CD4-positive, alpha-beta T cell treated with Interleukin-17A for 1 hour (primary cell): Measurements from ENCODE around the gene GAB4.
A peak's percentile ranks its signal among the peaks of the same experiment; 100 is the strongest.
"Not testable (repeated sequence)": the region's sequence is repeated elsewhere in the genome, so short reads cannot be mapped to it uniquely, and the experiment has no call there.

Source experiments
- DNase-seq: peaks from one replicate; pipeline ENCODE4 v3.0.0-alpha.2; 2020

GAB4 gene

DNA sequence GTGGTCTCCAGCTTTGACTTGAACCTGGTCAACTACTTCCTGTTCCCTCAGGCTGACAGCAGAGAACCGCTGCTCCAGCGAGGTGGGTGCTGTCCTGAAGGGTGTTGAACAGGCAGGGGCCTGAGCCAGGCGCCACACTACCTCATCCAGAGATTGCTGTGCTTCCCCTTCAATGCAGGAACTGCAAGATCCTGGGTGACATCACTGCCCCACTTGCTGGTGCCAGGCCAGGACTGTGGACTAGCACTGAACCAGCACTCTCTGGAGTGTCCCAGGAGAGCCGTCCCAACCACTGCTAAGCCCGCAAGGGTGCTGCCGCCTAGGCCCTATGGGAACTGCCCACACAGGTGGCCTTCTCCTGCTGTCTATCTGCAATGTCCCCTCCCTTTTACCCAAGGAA, 51.7 kb downstream of the GAB4 start:
- DNase-seq: no peak

DNA sequence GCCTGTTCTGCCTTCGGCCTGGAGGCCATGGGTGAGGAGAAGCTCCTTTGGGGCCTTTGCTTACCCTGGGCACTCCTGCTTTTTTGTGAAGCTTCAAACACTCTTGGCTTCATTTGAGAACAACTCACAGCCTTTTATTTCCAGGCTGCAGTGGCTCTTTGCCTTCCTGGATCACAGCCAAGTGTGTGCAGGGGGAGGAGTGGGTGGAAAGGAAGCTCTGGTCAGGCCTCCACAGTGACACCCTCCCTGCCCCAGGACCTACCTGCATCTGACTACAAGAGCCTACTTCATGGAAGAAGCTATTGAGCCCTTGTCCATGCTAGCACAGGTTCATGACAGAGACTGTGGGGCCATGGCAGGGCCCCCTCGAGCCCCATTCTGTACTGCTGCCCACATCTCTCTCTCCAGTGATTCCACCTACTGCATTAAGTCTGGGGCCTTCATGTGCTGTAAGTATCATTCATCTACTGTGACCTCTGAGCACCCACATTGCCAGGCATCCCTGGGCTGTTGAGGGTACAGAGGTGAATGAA, 52.3 kb downstream of the GAB4 start:
- DNase-seq: no peak

DNA sequence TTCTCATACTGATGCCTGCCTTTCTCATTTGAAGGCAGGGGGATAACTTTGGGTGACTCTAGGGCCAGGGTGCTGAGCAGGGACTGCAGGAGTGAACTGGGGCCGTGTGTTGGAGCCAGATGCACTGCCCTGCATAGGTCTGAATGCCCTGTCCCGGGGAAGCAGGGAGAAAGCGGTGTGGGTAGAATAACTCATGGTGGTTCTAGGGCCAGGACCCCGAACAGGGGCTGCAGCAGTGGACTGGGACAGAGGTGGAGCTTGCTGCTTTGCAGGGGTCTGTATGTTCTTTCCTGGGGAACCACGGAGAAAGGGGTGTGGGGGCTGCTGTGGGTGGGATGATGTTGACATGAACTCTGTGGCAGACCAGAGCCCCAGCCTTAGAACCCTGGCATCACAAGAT, 52.9 kb downstream of the GAB4 start:
- DNase-seq: no peak

DNA sequence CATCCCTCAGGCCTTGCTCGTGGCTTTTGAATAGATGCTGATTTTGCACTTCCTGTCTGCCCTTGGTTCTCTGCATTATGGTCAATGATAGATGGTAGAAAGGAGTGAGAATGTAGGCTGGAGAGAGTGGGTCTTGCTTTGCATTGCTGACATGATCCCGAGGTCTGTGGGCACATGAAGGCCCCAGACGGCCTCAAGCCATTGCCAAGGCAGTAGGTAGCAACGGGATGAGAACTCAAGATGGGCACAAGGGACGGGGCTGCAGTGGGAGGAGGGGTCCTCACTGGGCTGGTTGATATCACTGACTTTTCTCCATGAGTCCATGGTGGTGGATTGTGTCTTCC, 54.0 kb downstream of the GAB4 start:
- DNase-seq: no peak

DNA sequence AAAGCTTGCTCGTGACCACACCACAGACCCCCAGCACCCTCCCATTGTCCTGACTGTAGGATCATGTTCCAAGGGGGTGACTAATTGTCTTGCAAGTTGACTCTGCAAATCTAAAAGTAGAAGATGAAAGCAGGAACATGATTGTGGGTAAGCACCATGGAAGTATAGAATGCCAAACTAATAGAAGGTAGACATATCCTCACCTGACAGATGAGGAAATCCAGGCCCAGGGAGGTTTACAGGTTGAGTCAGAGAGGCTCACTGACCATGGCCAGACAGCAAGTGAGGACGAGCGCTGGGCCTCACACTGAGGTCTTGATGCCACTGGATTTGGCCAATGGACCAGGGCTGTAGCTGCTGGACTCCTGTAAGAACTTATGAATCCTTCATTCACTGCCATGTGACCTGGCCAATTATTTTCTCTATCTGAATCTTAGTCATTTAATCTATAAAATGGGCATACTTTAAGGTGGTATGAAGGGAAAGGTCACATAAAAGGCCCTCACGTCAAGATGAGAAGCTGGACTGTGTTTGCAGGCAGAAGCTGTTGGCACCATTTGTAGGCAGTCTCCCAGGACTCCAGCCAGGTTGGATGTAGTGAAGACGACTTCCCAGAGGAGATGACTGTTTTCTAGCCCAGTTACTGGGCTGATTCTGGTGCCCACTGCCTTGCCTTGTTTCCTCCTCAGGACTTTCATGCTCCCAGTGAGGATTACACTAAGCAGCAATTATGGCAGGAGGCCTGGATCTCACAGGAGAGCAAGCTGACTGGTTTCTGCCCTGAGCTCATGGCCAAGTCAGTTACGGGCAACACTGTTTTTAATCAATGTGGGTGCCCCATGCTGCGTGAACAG, 54.6 kb downstream of the GAB4 start:
- no peak for DNase-seq

DNA sequence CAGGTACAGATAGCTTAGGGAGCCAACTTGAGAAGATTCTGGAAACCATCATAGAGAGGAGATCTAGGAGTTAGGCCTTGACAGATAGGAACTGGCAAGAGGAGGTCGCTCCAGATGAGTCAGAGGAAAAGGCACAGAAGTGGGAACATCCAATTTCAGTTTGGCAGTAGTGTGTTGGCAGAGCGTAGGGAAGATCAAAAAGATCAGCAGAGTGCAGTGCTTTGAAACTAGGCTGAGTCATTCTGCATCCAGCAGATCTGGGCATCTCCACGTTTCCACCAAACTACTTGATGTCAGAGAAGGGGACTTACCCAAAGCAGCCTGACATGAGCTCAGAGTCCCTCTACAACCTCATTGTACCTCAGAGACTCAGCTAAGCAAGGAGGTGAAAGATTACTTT, 58.5 kb downstream of the GAB4 start:
- DNase-seq: no peak

DNA sequence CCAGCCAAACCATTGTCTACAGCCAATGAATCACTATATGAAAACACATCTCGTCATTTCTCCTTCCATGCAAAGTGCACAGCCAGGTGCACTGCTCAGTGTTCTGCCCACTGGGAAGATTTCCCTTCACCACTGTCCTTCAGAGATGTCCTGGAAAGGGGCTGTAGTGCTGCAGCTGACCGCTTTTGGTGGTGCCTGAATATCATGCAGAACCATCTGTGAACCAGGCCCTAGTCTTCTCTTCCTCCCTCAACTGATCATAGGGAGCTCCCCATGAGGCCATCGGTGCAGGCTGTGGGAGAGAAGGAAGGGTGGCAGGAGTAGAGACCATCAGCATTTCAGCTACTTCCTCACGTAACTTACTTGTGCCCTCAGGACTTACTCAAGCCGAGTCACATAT, 70.2 kb downstream of the GAB4 start:
- no peak for DNase-seq

DNA sequence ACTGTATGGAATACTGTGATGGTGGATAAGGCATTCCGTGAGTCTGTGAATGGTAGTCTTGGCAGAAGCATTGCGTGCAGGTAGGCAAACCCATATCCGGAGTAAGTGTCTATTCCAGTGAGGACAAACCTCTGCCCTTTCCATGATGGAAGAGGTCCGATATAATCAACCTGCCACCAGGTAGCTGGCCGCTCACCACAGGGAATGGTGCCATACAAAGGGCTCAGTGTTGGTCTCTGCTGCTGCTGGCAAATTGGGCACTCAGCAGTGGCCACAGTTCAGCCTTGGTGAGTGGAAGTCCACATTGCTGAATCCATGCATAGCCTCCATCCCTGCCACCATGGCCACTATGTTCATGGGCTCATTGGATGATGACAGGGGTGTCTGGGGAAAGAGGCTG, 70.8 kb downstream of the GAB4 start:
- DNase-seq: not testable (repeated sequence)

DNA sequence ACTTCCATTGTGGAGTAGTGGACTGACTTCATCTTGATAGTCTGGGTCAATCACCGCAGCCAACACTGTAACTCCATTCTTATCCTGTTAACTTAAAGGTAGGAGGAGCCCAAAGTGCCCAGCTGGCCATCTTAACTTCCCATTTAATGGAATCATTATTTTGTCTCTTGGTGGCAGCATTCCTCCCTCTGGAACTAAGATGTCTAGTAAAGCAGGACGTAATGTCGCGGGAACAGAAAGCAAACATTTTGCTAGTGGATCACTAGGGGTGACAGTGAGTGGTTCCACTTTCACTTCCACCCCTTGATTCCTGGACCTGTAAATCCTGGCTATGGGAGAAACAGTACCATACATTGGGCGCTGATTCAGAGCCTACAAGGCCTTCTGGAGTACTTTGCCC, 71.4 kb downstream of the GAB4 start:
- DNase-seq: no peak

DNA sequence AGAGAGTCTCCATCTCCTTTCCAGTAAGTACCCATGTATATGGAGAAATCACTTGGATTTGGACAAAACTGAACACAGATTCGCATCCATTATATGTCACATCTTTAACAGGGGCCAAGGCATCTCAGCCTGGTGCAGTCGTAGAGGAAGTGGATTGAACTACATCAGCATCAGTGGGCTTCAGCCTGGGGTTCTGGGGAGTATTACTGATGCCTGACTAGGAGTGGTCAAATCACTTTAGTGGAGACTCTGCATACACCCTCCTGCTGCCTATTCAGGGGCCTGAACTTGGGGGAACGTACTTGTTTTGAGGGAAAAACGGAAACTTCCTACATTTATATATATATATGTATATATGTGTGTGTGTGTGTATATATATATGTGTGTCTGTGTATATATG, 72.8 kb downstream of the GAB4 start:
- DNase-seq: no peak

DNA sequence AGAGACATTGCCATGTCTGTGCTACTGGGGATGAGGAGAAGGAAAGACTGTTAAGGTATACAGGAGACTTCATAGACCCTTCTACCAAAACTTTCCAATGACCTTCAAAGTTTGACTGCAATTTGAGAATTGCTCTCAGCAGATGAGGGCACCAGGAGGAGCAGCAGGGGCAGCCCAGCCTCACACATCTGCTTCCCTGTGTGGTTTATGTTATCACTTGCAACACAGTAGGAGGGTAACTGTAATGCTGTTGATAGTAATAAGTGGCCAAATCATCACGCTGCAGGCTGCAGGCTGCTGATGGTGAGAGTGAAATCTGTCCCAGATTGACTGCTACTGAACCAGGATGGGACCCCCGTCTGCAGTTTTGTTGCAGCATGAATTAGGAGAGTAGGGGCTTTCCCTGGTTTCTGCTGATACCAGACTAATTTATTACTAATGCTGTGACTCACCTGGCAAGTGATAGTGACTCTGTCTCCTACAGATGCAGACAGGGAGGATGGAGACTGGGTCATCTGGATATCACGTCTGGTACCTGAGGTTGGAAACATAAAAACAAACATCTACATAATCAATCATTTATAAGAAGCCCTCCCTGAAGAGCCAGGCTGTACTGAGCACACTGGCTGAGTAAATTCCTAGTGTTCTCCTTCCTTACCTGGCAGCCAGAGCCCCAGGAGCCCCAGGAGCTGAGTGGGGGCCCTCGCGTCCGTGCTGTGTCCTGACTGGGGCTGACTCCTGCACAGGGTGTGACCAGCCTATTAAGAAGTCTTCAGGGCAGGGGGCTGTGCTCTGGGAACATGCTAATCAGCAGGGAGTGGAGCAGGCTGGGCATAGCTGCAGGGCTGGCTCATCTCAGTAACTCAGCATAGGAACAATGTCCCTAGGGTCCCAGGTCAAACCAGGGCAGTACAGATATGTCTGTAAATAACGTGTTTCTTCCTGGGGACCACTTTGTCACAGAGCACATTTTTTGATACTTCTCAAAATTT, 74.4 kb downstream of the GAB4 start:
- DNase-seq: no peak

DNA sequence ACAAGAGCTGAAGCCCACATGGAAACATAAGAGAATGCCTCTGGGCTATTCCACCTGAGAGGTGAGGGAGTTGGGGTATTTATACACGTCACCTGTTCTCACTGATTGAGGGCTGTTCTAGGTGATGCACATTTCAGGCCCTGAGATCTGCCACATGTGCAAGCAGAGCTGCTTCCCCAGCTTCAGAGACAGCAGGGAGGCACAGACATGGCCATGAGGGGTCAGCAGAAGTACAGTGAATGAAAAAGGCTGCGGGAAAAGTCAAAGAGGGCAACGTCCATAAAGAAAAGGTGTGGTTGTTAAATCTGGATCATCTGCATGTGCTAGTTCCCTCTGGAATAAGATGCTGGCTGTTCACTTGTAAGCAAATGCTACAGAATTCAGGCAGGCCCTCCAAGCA, 75.4 kb downstream of the GAB4 start:
- DNase-seq: no peak

DNA sequence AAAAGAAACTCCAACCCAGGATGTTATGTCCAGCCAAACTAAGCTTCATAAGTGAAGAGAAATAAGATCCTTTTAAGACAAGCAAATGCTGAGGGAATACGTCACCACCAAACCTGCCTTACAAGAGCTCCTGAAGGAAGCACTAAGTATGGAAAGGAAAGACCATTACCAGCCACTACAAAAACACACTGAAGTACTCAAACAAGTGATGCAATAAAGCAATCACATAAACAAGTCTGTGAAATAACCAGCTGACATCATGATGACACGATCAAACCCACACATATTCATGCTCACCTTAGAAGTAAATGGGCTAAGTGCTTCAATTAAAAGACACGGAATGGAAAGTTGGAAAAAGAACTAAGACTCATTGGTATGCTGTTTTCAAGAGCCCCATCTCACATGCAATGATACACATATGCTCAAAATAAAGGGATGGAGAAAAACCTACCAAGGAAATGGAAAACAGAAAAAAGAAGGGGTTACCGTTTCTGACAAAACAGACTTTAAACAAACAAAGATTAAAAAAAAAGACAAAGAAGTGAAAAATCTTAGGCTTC, 82.5 kb downstream of the GAB4 start:
- DNase-seq: no peak

DNA sequence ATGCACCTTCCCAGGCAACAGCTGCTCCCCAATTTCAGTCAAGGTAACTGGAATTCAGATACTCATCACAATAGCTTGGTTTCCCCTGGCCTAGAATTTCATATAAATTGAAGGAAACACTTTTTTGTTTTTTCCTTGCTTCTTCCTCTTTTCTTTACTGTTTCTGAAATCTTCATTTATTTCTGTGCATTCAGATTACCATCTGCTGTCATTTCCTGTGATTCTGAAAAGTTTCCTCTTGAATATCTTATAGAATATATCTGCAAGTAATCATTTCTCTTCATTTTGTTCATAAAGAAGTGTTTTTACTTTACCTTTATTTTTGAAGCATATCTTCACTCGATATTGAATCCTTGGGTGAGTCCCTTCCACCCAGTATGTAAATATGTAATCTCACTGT, 85.3 kb downstream of the GAB4 start:
- DNase-seq: no peak

DNA sequence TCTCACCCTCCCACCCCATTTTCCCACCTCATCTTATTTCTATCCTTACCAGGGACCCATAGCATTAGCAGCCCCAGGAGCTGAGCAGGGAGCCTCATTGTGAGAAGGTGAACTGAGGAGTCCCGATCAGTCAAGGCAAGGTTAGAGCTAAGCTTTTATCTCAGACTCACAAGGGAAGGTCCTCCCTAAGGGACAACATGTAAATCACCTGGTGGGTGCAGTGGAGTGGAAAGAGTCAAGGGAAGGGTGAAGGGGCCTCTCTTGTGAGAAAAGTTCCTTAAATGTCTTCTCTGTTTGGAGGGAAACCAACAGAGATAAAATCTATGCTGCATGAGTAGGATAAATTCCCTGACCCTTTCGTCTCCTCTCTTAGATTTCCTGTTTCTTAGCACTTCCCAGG, 85.9 kb downstream of the GAB4 start:
- no peak for DNase-seq

DNA sequence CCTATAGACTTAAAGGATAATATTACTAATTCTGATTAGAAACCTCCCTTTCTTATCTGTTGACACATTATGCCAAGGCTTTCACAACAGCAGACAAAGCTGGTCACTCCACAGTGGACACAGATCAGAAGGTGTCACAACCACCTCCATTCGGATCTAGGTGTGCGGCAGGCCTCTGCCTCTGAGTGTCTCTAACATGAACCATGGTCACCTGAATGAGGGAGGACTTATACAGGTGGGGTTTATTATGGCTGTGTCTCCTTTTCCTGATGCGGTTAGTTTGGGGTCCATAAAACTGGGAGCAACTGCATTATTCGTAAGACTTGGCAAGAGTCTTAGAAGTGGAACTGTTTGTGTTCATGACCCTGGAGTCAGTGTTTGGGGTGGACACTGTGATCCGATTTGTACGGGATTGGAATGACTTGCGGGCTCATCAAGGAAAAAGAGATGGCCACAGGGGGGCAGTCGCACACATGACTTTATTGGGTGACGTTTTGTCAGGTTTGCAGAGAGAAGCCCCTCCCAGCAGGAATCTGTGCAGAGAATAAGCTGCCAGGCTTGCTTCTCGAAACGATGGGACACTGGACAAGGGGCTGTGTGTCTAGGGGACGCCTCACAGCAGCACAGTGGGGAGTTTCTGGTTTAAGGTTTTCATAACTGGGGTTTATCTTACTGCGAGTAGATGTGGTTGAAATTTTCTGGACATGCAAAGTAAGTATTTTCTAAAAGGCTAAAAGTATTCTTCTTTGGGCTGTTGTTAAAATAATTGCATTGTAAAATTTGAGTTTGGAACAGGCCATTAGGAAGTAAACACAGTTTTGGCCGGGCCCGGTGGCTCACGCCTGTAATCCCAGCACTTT, 90.6 kb downstream of the GAB4 start:
- peak; percentile 54 for DNase-seq

DNA sequence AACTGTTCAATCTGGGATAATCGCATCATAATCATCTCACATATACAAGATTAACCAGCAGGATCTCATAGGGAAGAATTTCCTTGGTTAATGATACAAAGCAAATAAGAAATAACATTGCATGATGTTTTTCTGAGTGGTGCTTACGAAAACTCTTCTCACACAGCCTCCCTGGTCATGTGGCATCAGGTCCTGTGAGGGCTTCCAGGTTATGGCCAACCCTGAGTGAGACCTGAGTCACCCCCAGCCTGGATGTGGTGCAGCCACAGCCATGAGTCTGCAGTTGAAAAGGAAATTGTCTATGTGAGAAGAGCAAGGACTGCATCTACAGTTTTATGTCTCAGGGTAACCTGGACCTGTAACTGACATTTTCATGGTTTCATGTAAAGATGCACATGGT, 92.3 kb downstream of the GAB4 start:
- DNase-seq: no peak

DNA sequence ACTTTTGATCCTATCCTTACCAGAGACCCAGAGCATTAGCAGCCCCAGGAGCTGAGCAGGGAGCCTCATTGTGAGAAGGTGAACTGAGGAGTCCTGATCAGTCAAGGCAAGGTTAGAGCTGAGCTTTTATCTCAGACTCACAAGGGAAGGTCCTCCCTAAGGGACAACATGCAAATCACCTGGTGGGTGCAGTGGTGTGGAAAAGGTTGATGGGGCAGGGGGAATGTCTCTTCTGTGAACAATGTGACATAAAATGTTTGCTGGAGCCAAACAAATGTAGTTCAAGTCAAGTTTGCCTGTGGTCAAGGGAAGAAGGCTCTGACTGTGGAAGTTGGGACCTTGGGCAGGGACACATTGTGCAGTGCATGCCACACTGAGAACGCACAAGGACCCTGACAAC, 93.1 kb downstream of the GAB4 start:
- DNase-seq: not testable (repeated sequence)

DNA sequence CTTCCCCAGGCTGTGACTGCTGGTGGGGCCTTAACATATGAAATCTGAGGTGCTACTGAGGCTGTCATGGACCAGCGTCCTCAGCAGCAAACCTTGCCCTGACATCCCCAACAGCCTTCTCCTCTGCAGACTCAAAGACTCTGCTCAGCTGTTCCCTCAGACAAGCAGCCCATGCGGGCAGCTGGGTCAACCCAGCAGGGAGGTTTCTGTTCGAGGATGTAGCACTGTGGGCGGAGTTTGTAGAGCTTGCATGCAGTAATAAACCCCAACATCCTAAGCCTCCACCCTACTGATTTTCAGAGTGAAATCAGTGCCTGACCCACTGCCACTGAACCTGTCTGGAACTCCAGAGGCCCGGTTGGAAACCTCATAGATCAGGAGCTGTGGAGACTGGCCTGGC, 94.0 kb downstream of the GAB4 start:
- no peak for DNase-seq

DNA sequence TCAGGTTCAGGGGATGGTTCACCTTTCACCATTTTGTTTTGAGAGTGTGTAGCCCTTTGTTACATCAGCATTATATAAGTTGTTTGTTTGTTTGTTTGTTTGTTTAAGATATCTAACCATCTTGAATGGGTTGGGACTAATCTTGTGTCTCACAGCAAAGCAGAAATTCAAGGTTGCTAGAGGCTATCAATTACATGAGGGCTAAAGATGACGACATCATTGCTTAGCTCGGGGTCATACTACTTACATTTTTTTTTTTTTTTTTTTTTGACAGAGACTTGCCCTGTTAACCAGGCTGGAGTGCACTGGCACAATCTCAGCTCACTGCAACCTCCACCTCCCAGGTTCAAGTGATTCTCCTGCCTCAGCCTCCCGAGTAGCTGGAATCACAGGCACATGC, 95.7 kb downstream of the GAB4 start:
- no peak for DNase-seq
